ENCODE results near the gene WDR83. TPM values are rescaled to one million over a fixed set of nuclear protein-coding genes. Genes with fewer than 3 reads are reported as not detected.

WDR83 gene
- total and polyA plus RNA-seq, 2 experiments from 2014 or later: 12.5 to 18.5 TPM

DNA sequence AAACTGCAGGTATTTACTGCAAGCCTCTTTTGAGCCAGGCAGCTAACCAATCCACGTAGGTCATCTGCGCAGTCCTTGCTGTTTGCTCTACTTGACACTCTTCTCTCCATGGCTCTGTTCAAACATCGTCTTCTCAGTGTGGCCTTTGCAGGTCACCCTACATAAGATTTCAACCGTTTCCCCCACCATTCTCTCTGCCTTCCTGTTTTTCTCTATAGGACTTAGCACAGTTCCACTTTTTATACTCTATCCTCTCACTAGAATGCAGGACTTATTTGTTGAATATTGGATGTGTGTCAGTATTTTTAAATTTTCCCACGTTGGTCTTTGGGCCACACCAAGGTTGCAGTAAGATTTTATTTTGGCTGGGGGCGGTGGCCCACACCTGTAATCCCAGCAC, 31.5 kb downstream of the WDR83 start:
- Mint-ChIP-seq H3K27ac (no peak overlapping the region), H3K4me3 (peak overlapping the region; percentile 56), H3K27me3 (ENCODE audit: insufficient read depth, low read depth, poor library complexity) (peaks cover 27% of the 10 kb centered on the region), H3K4me1 (peaks cover 7% of the 10 kb centered on the region), H3K9me3 (no peaks in the 10 kb centered on the region; the same call in 2 of the 3 replicates), H3K36me3 (ENCODE audit: low read depth) (peaks cover 44% of the 10 kb centered on the region)
- Histone ChIP-seq H3F3A (replicated peaks; ENCODE audit: low read depth) (peaks cover 47% of the 10 kb centered on the region), H3K4me1 (ENCODE audit: insufficient read depth) (0 out of 2 replicates have a peak, but pooled peaks cover 4% of the 10 kb centered on the region), H4K20me1 (replicated peaks; ENCODE audit: insufficient read depth) (peaks cover 14% of the 10 kb centered on the region), H2AFZ (no peak overlapping the region), H3K79me2 (replicated peaks; ENCODE audit: insufficient read depth) (peaks cover 4% of the 10 kb centered on the region; the same call in 1 of the 2 replicates), H3K36me3 (ENCODE audit: insufficient read depth) (peaks cover 26% of the 10 kb centered on the region), H3K4me3 (no peak overlapping the region), H3K4me2 (no peak overlapping the region), H3K9me2 (ENCODE audit: insufficient read depth) (no peaks in the 10 kb centered on the region), H3K27me3 (ENCODE audit: insufficient read depth) (no peaks in the 10 kb centered on the region), H3K27ac (ENCODE audit: low read depth) (no peak overlapping the region)
- no peak for DNase-seq (ENCODE audit: low spot score)
- no peak for ATAC-seq
- no peak for TF ChIP-seq JUNB (IDR thresholded peaks at IDR 0.05; ENCODE audit: unreplicated experiment)
- TF ChIP-seq STAT1 (IDR thresholded peaks at IDR 0.05; ENCODE audit: unreplicated experiment): no peak
- TF ChIP-seq, protein P1, sequence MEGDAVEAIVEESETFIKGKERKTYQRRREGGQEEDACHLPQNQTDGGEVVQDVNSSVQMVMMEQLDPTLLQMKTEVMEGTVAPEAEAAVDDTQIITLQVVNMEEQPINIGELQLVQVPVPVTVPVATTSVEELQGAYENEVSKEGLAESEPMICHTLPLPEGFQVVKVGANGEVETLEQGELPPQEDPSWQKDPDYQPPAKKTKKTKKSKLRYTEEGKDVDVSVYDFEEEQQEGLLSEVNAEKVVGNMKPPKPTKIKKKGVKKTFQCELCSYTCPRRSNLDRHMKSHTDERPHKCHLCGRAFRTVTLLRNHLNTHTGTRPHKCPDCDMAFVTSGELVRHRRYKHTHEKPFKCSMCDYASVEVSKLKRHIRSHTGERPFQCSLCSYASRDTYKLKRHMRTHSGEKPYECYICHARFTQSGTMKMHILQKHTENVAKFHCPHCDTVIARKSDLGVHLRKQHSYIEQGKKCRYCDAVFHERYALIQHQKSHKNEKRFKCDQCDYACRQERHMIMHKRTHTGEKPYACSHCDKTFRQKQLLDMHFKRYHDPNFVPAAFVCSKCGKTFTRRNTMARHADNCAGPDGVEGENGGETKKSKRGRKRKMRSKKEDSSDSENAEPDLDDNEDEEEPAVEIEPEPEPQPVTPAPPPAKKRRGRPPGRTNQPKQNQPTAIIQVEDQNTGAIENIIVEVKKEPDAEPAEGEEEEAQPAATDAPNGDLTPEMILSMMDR (conservative IDR thresholded peaks at IDR 0.05; ENCODE audit: low read depth in 2 of 2): no peak
- TF ChIP-seq, protein P2, sequence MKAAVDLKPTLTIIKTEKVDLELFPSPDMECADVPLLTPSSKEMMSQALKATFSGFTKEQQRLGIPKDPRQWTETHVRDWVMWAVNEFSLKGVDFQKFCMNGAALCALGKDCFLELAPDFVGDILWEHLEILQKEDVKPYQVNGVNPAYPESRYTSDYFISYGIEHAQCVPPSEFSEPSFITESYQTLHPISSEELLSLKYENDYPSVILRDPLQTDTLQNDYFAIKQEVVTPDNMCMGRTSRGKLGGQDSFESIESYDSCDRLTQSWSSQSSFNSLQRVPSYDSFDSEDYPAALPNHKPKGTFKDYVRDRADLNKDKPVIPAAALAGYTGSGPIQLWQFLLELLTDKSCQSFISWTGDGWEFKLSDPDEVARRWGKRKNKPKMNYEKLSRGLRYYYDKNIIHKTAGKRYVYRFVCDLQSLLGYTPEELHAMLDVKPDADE (IDR thresholded peaks at IDR 0.05): no peak
- no peak for TF ChIP-seq EZH2phosphoT487 (IDR thresholded peaks at IDR 0.05; ENCODE audit: unreplicated experiment)
- TF ChIP-seq POLR2AphosphoS5 (IDR thresholded peaks at IDR 0.05; ENCODE audit: low read depth): no peak
- no peak for TF ChIP-seq CREB1 (CRISPR knock-in tag; IDR thresholded peaks at IDR 0.05; ENCODE audit: low read depth)
- TF ChIP-seq, protein P3, sequence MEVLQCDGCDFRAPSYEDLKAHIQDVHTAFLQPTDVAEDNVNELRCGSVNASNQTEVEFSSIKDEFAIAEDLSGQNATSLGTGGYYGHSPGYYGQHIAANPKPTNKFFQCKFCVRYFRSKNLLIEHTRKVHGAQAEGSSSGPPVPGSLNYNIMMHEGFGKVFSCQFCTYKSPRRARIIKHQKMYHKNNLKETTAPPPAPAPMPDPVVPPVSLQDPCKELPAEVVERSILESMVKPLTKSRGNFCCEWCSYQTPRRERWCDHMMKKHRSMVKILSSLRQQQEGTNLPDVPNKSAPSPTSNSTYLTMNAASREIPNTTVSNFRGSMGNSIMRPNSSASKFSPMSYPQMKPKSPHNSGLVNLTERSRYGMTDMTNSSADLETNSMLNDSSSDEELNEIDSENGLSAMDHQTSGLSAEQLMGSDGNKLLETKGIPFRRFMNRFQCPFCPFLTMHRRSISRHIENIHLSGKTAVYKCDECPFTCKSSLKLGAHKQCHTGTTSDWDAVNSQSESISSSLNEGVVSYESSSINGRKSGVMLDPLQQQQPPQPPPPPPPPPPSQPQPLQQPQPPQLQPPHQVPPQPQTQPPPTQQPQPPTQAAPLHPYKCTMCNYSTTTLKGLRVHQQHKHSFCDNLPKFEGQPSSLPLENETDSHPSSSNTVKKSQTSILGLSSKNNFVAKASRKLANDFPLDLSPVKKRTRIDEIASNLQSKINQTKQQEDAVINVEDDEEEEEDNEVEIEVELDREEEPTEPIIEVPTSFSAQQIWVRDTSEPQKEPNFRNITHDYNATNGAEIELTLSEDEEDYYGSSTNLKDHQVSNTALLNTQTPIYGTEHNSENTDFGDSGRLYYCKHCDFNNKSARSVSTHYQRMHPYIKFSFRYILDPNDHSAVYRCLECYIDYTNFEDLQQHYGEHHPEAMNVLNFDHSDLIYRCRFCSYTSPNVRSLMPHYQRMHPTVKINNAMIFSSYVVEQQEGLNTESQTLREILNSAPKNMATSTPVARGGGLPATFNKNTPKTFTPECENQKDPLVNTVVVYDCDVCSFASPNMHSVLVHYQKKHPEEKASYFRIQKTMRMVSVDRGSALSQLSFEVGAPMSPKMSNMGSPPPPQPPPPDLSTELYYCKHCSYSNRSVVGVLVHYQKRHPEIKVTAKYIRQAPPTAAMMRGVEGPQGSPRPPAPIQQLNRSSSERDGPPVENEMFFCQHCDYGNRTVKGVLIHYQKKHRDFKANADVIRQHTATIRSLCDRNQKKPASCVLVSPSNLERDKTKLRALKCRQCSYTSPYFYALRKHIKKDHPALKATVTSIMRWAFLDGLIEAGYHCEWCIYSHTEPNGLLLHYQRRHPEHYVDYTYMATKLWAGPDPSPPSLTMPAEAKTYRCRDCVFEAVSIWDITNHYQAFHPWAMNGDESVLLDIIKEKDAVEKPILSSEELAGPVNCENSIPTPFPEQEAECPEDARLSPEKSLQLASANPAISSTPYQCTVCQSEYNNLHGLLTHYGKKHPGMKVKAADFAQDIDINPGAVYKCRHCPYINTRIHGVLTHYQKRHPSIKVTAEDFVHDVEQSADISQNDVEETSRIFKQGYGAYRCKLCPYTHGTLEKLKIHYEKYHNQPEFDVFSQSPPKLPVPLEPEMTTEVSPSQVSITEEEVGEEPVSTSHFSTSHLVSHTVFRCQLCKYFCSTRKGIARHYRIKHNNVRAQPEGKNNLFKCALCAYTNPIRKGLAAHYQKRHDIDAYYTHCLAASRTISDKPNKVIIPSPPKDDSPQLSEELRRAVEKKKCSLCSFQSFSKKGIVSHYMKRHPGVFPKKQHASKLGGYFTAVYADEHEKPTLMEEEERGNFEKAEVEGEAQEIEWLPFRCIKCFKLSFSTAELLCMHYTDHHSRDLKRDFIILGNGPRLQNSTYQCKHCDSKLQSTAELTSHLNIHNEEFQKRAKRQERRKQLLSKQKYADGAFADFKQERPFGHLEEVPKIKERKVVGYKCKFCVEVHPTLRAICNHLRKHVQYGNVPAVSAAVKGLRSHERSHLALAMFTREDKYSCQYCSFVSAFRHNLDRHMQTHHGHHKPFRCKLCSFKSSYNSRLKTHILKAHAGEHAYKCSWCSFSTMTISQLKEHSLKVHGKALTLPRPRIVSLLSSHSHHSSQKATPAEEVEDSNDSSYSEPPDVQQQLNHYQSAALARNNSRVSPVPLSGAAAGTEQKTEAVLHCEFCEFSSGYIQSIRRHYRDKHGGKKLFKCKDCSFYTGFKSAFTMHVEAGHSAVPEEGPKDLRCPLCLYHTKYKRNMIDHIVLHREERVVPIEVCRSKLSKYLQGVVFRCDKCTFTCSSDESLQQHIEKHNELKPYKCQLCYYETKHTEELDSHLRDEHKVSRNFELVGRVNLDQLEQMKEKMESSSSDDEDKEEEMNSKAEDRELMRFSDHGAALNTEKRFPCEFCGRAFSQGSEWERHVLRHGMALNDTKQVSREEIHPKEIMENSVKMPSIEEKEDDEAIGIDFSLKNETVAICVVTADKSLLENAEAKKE (CRISPR knock-in tag; IDR thresholded peaks at IDR 0.05): no peak
- TF ChIP-seq, protein P4, sequence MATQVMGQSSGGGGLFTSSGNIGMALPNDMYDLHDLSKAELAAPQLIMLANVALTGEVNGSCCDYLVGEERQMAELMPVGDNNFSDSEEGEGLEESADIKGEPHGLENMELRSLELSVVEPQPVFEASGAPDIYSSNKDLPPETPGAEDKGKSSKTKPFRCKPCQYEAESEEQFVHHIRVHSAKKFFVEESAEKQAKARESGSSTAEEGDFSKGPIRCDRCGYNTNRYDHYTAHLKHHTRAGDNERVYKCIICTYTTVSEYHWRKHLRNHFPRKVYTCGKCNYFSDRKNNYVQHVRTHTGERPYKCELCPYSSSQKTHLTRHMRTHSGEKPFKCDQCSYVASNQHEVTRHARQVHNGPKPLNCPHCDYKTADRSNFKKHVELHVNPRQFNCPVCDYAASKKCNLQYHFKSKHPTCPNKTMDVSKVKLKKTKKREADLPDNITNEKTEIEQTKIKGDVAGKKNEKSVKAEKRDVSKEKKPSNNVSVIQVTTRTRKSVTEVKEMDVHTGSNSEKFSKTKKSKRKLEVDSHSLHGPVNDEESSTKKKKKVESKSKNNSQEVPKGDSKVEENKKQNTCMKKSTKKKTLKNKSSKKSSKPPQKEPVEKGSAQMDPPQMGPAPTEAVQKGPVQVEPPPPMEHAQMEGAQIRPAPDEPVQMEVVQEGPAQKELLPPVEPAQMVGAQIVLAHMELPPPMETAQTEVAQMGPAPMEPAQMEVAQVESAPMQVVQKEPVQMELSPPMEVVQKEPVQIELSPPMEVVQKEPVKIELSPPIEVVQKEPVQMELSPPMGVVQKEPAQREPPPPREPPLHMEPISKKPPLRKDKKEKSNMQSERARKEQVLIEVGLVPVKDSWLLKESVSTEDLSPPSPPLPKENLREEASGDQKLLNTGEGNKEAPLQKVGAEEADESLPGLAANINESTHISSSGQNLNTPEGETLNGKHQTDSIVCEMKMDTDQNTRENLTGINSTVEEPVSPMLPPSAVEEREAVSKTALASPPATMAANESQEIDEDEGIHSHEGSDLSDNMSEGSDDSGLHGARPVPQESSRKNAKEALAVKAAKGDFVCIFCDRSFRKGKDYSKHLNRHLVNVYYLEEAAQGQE (IDR thresholded peaks at IDR 0.05; ENCODE audit: unreplicated experiment): no peak
- no peak for TF ChIP-seq NANOG (IDR thresholded peaks at IDR 0.05; ENCODE audit: borderline replicate concordance)
- no peak for TF ChIP-seq EZH2 (IDR thresholded peaks at IDR 0.05; ENCODE audit: low read depth, unreplicated experiment)
